T-cell (primary cell): ENCODE measurements around the gene SYNGR3. TPM values are rescaled to one million over a fixed set of nuclear protein-coding genes. Genes with fewer than 3 reads are reported as not detected.
A peak's percentile ranks its signal among the peaks of the same experiment; 100 is the strongest.
"Not testable (repeated sequence)": the region's sequence is repeated elsewhere in the genome, so short reads cannot be mapped to it uniquely, and the experiment has no call there.

Experiments used
- ATAC-seq, 4 experiments: fragments of 200-7000 bp in 3 of 4; fragments of 150-1000 bp in 1 of 4; cut with Tn5 transposase; replicated peaks in 1 of 4; 1 replicate in 3 of 4; 2 replicates in 1 of 4; pipeline ENCODE4 v1.10.0; 2021; ENCODE audit warnings: moderate library complexity in 3 of 4, mild to moderate bottlenecking in 2 of 4, moderate number of reproducible peaks in 1 of 4
- CTCF ChIA-PET, 2 donors: fragments of 300-600 bp; sonication (Branson Sonifier 250); formaldehyde crosslinking; loops; one replicate each; lab custom pipeline; 2022; ENCODE audit warnings: antibody characterized with exemption in 2 of 2; lab: Charles Lee
- POLR2A ChIA-PET, 2 donors: fragments of 300-600 bp; sonication (Branson Sonifier 250); formaldehyde crosslinking; loops; one replicate each; lab custom pipeline; 2022; ENCODE audit warnings: antibody characterized with exemption in 2 of 2; lab: Charles Lee
- DNase-seq, 35 experiments: peaks; one replicate each; pipeline versions ENCODE4 v3.0.0 to v3.0.0-alpha.2; 2013 to 2023
- H3K27ac ChIP-seq: one replicate; pipeline ENCODE4 v1.5.1; 2013; ENCODE audit warnings: low read length
- H3K27me3 ChIP-seq, 2 experiments: replicated peaks in 1 of 2; 1 replicate in 1 of 2; 2 replicates in 1 of 2; pipeline versions ENCODE4 v1.6.1 to v1.7.0; 2013; ENCODE audit warnings: low read length in 1 of 2, mixed read lengths in 1 of 2; ENCODE audit not compliant: control insufficient read depth in 2 of 2, insufficient read depth in 2 of 2; ENCODE audit errors: extremely low read depth in 1 of 2
- H3K36me3 ChIP-seq, 2 donors: 1 replicate in 1 of 2; 2 replicates in 1 of 2; pipeline versions ENCODE4 v1.6.1 to v1.7.0; 2013; ENCODE audit warnings: low read length in 1 of 2; ENCODE audit not compliant: control insufficient read depth in 2 of 2, insufficient read depth in 1 of 2; ENCODE audit errors: extremely low read depth in 1 of 2
- H3K4me1 ChIP-seq, 2 experiments: 1 replicate in 1 of 2; 2 replicates in 1 of 2; pipeline versions ENCODE4 v1.6.1 to v1.7.0; 2013; ENCODE audit warnings: low read length in 2 of 2, mixed read lengths in 1 of 2; ENCODE audit not compliant: insufficient read depth in 2 of 2, control insufficient read depth in 1 of 2; ENCODE audit errors: extremely low read depth in 1 of 2
- H3K4me3 ChIP-seq, 2 donors: 1 replicate in 1 of 2; 2 replicates in 1 of 2; pipeline versions ENCODE4 v1.5.1 to v1.7.0; 2013; ENCODE audit warnings: mild to moderate bottlenecking in 2 of 2, low read length in 1 of 2, moderate library complexity in 1 of 2; ENCODE audit not compliant: control insufficient read depth in 1 of 2; ENCODE audit errors: extremely low read depth in 1 of 2
- H3K9me3 ChIP-seq: 2 replicates; pipeline ENCODE4 v1.7.0; 2013
- H3K27ac Mint-ChIP-seq, 2 donors: one replicate each; pipeline ENCODE4 v1.8.0; 2020 to 2021; ENCODE audit warnings: mild to moderate bottlenecking in 2 of 2, mixed read lengths in 2 of 2
- H3K27me3 Mint-ChIP-seq, 2 donors: one replicate each; pipeline ENCODE4 v1.8.0; 2021 to 2022; ENCODE audit warnings: mixed read lengths in 2 of 2
- H3K36me3 Mint-ChIP-seq: one replicate; pipeline ENCODE4 v1.8.0; 2021; ENCODE audit warnings: mixed read lengths
- H3K4me1 Mint-ChIP-seq, 3 donors: one replicate each; pipeline ENCODE4 v1.8.0; 2020 to 2022; ENCODE audit warnings: mixed read lengths in 3 of 3, mild to moderate bottlenecking in 1 of 3
- H3K4me3 Mint-ChIP-seq, 3 donors: one replicate each; pipeline ENCODE4 v1.8.0; 2020 to 2022; ENCODE audit warnings: mild to moderate bottlenecking in 3 of 3, mixed read lengths in 3 of 3, moderate library complexity in 3 of 3
- H3K9me3 Mint-ChIP-seq, 3 donors: one replicate each; pipeline ENCODE4 v1.8.0; 2020 to 2022; ENCODE audit warnings: mixed read lengths in 3 of 3
- WGBS: methylation state at CpG from one replicate; pipeline ENCODE4 v1.1.5; 2013; ENCODE audit warnings: missing lambda C conversion rate; ENCODE audit not compliant: insufficient coverage; 5-methylcytosine and 5-hydroxymethylcytosine counted together
- total RNA-seq, 35 experiments: library from RNA in 6 of 35; stranded (reverse) in 6 of 35; fragments of 120-200 nt in 1 of 35; gene quantifications; one replicate each; pipeline versions ENCODE4 v1.2.1 to v1.2.4 and lab custom pipeline; 2013 to 2026

Gene SYNGR3
- total RNA-seq, 5 donors from 2014 or later (not counting 1 experiment from before 2014, with no cell fraction given), result 1.1 to 5.7 (median 1.7) TPM

DNA sequence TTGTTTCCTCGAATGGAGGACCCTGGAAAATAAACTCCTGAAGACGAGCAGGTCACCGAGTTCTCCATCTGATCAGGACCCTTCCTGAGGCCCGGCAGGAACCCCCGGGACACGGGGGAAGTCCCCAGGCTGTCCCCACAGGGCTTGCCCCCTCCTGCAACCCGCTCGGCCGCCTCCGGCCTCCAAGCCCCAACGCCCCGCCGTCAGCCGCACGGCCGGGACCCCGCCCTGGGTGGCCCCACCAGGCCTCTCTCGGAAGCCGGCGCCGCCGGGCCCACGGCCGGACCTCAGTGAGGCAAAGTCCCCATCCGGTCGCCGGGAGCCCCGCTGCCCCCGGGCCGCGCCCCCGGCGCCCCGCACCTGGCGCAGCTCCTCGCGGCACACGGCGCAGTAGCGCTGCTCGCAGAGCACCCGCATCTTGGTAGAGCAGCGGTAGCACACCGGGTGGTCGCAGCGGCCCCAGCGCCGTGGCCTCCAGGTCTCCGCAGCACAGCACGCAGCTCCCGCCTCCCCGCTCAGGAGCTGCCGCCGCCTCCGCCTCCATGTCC, 19.5 kb downstream of the SYNGR3 start:
- under 1% methylated on average over 55 of the region's 55 CpGs for WGBS
- H3K27ac ChIP-seq, result peak overlapping the region; percentile 53
- DNase-seq (peak in 1 of 35 experiments; percentile 21), ATAC-seq (peak; percentile 5 to 62 (median 50))
- H3K4me3 ChIP-seq, result peak overlapping the region; percentile 59 to 70
- POLR2A ChIA-PET, result interaction anchor here in 1 of 2 donors (0.6 kb wide), 1 partner anchor 146 kb away, joined by 3 read pairs; the partner anchor contains the start of gene TRAF7
- no peaks in the 10 kb centered on the region for H3K36me3 Mint-ChIP-seq
- H3K4me3 Mint-ChIP-seq, result peak overlapping the region; percentile 82 to 87 (median 84)
- no peaks in the 10 kb centered on the region for H3K27me3 Mint-ChIP-seq
- H3K4me1 ChIP-seq, result peaks cover 19 to 56% of the 10 kb centered on the region in 2 experiments
- H3K9me3 ChIP-seq, result no peaks in the 10 kb centered on the region
- H3K36me3 ChIP-seq, result peaks cover 3% of the 10 kb centered on the region in 2 donors
- peaks cover 38 to 47% (median 42%) of the 10 kb centered on the region in 3 donors for H3K4me1 Mint-ChIP-seq
- peak overlapping the region; percentile 76 to 88 for H3K27ac Mint-ChIP-seq
- no peaks in the 10 kb centered on the region for H3K27me3 ChIP-seq
- no peaks in the 10 kb centered on the region for H3K9me3 Mint-ChIP-seq
- CTCF ChIA-PET, result interaction anchor here in 1 of 2 donors (1.3 kb wide), 1 partner anchor 17 kb away, joined by 3 read pairs; no protein-coding TSS in a partner anchor

DNA sequence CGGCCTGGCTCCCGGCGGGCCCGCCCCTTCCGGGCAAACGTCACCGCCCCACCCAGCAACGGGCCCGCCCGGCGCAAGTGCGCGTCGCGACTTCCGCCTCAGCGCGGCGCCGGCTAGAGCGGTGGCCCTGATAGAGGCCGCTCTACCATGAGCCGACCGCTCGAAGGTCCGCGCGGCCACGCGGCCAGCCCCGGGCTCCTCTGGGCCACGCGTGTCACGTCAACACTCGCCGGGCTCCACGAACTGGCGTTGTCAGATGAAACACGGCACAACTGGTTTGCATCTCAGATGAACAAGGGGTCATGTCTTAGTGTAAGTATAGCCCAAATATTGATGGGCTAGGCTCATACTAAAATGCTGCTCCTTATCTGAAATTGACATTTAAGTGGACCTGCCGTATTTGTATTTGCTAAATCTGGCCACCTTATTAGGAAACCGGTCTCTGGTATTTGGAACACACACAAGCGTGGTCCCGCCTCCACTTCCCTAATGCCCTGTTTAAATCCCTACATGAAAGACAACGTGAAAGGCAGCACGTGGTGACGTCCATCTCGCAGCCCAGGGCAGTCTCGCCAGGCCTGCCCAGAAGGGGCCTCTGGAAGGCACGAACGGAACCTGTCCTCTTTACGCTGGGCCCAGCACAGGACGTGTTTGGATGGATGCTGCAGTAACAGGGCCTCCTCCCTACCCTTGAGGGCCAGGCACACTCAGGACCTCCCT, 20.2 kb downstream of the SYNGR3 start, which contains the start of gene ZNF598:
Gene ZNF598, minus strand, starts transcription at position 31 of the 720 bp plus-strand sequence.
- H3K4me1 ChIP-seq, result peaks cover 17 to 49% of the 10 kb centered on the region in 2 experiments
- H3K27ac ChIP-seq, result peak within 1 kb of the TSS; percentile 94
- H3K4me3 ChIP-seq, result peak within 1 kb of the TSS; percentile 78 to 84
- DNase-seq (peak; percentile 42 to 90 (median 70)), ATAC-seq (peak; percentile 91 to 96 (median 96))
- peaks cover 34 to 41% (median 40%) of the 10 kb centered on the region in 3 donors for H3K4me1 Mint-ChIP-seq
- no peaks in the 10 kb centered on the region for H3K27me3 ChIP-seq
- 1% methylated on average over 49 of the region's 52 CpGs for WGBS
- H3K36me3 Mint-ChIP-seq, result no peaks in the 10 kb centered on the region
- CTCF ChIA-PET, result no interaction called here
- peak within 1 kb of the TSS; percentile 91 to 92 for H3K27ac Mint-ChIP-seq
- H3K36me3 ChIP-seq, result peaks cover 3% of the 10 kb centered on the region in 2 donors
- H3K9me3 ChIP-seq, result no peaks in the 10 kb centered on the region
- H3K9me3 Mint-ChIP-seq, result no peaks in the 10 kb centered on the region
- peak within 1 kb of the TSS; percentile 86 to 88 (median 87) for H3K4me3 Mint-ChIP-seq
- POLR2A ChIA-PET, result no interaction called here
- no peaks in the 10 kb centered on the region for H3K27me3 Mint-ChIP-seq

DNA sequence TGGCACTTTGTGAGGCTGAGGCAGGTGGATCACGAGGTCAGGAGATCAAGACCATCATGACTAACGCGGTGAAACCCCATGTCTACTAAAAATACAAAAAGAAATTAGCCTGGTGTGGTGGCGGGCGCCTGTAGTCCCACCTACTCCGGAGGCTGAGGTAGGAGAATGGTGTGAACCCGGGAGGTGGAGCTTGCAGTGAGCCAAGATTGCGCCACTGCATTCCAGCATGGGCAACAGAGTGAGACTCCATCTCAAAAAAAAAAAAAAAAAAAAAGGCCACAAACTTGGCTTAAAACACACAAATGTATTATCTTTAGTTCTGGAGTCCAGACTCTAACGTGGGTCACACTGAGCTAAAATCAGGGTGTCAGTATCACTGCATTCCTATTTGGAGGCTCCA, 22.0 kb downstream of the SYNGR3 start:
- H3K36me3 ChIP-seq, H3K27ac ChIP-seq, H3K27me3 ChIP-seq, DNase-seq, H3K9me3 ChIP-seq, H3K27ac Mint-ChIP-seq, H3K4me3 Mint-ChIP-seq, H3K9me3 Mint-ChIP-seq, H3K36me3 Mint-ChIP-seq, CTCF ChIA-PET, POLR2A ChIA-PET, H3K4me3 ChIP-seq, H3K27me3 Mint-ChIP-seq, ATAC-seq: not testable (repeated sequence)
- 80% methylated on average over 5 of the region's 9 CpGs for WGBS
- peaks cover 17 to 33% of the 10 kb centered on the region in 2 experiments for H3K4me1 ChIP-seq
- peaks cover 26 to 29% (median 27%) of the 10 kb centered on the region in 3 donors for H3K4me1 Mint-ChIP-seq

- no peak overlapping the region for H3K4me3 Mint-ChIP-seq
- DNase-seq (no peak), ATAC-seq (no peak)
- H3K9me3 Mint-ChIP-seq, result no peaks in the 10 kb centered on the region
- peaks cover 0 to 3% of the 10 kb centered on the region in 2 donors for H3K27me3 Mint-ChIP-seq
- H3K27me3 ChIP-seq, result peaks cover 0 to 13% of the 10 kb centered on the region in 2 experiments
- CTCF ChIA-PET, result no interaction called here
- H3K4me3 ChIP-seq, result no peak overlapping the region
- peaks cover 9 to 12% (median 11%) of the 10 kb centered on the region in 3 donors for H3K4me1 Mint-ChIP-seq
- no peak overlapping the region for H3K27ac Mint-ChIP-seq
- no peaks in the 10 kb centered on the region for H3K36me3 ChIP-seq
- 98% methylated on average over 8 of the region's 15 CpGs for WGBS
- no peaks in the 10 kb centered on the region for H3K36me3 Mint-ChIP-seq
- POLR2A ChIA-PET, result no interaction called here
- no peaks in the 10 kb centered on the region for H3K9me3 ChIP-seq
- no peak overlapping the region for H3K27ac ChIP-seq
- peaks cover 10 to 15% of the 10 kb centered on the region in 2 experiments for H3K4me1 ChIP-seq
Measured at GRCh38 chr16:2013527-2013926, 23.8 kb downstream of the SYNGR3 start.

DNA sequence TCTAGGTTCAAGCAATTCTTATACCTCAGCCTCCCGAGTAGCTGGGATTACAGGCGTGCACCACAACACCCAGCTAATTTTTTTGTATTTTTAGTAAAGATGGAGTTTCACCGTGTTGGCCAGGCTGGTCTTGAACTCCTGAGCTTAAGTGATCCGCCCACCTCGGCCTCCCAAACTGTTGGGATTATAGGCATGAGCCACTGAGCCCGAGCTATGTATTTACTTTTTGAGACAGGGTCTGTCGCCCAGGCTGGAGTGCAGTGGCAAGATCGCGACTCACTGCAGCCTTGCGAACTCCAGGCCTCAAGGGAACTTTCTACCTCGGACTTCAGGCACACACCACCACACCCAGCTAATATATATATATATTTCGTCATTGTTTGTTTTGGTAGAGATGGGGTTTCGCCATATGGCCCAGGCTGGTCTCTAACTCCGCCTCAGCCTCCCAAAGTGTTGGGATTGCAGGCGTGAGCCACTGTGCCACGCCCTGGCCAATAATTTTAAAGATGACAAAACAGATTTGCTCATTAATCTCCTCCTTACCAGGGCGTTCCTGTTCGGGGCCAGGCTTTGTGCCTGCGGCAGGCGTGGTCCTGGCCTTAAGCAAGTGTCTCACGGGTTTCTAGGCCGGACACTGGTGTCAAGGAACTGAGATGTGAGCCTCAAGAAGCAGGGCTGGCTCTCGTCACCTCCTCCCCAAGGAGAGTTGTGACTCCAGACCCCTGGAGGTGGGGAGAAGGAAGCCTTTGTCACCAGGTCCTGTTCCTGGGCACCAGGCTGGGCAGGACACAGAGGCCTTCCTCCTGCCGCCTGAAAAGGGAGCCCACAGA, 25.6 kb downstream of the SYNGR3 start:
- peaks cover 0 to 30% of the 10 kb centered on the region in 2 experiments for H3K27me3 ChIP-seq
- Mint-ChIP-seq H3K27ac (no peak overlapping the region), H3K27me3 (peaks cover 3 to 10% of the 10 kb centered on the region in 2 donors), H3K4me3 (no peak overlapping the region), H3K36me3 (no peaks in the 10 kb centered on the region), H3K4me1 (peaks cover 1 to 6% (median 2%) of the 10 kb centered on the region in 3 donors), H3K9me3 (no peaks in the 10 kb centered on the region)
- H3K4me3 ChIP-seq, result no peak overlapping the region
- ChIA-PET POLR2A (no interaction called here), CTCF (interaction anchor here in 1 of 2 donors (0.7 kb wide), 1 partner anchor 55 kb away, joined by 3 read pairs; no protein-coding TSS in a partner anchor)
- H3K27ac ChIP-seq, result no peak overlapping the region
- ATAC-seq (no peak), DNase-seq (no peak)
- no peaks in the 10 kb centered on the region for H3K36me3 ChIP-seq
- 96% methylated on average over 10 of the region's 24 CpGs for WGBS
- peaks cover under 1 to 9% of the 10 kb centered on the region in 2 experiments for H3K4me1 ChIP-seq
- H3K9me3 ChIP-seq, result no peaks in the 10 kb centered on the region

GRCh38 chr16:2015947-2016208, 26.1 kb downstream of the SYNGR3 start:
- Histone ChIP-seq H3K27ac (no peak overlapping the region), H3K27me3 (peaks cover 0 to 35% of the 10 kb centered on the region in 2 experiments), H3K4me1 (peaks cover 0 to 9% of the 10 kb centered on the region in 2 experiments), H3K9me3 (no peaks in the 10 kb centered on the region), H3K4me3 (no peak overlapping the region), H3K36me3 (no peaks in the 10 kb centered on the region)
- Mint-ChIP-seq H3K27ac (no peak overlapping the region), H3K9me3 (no peaks in the 10 kb centered on the region), H3K4me3 (no peak overlapping the region), H3K4me1 (peaks cover 0 to 7% (median 2%) of the 10 kb centered on the region in 3 donors), H3K36me3 (no peaks in the 10 kb centered on the region), H3K27me3 (peaks cover 3 to 15% of the 10 kb centered on the region in 2 donors)
- WGBS, result no CpG with 5 or more reads among the region's 7 CpGs
- DNase-seq, result no peak
- ChIA-PET POLR2A (interaction anchor here in 1 of 2 donors (0.6 kb wide), 1 partner anchor 983 kb away, joined by 6 read pairs; no protein-coding TSS in a partner anchor), CTCF (no interaction called here)
- no peak for ATAC-seq
